DND-41 (cell line): ENCODE measurements around the gene TUBB6.

Experiments
- ATAC-seq: fragments of 200-7000 bp; cut with Tn5 transposase; 3 replicates; pipeline ENCODE4 v1.9.1; 2021; ENCODE audit warnings: low read depth; ENCODE audit not compliant: insufficient read depth
- DNase-seq: peaks from one replicate; pipeline ENCODE4 v3.0.0-alpha.2; 2020
- H2AFZ ChIP-seq: 2 replicates; pipeline ENCODE4 v1.6.0; 2012; ENCODE audit warnings: low read depth, low read length
- H3K27ac ChIP-seq: 2 replicates; pipeline ENCODE4 v1.5.1; 2012; ENCODE audit warnings: low read length, inconsistent platforms
- H3K27me3 ChIP-seq: fragments of 200-600 bp; sonication (generic); 2 replicates; pipeline ENCODE4 v1.6.0; 2012; ENCODE audit warnings: low read length, mild to moderate bottlenecking, inconsistent platforms; ENCODE audit not compliant: insufficient read depth, poor library complexity
- H3K36me3 ChIP-seq: 2 replicates; pipeline ENCODE4 v1.5.1; 2012; ENCODE audit warnings: low read length, inconsistent platforms; ENCODE audit not compliant: insufficient read depth
- H3K4me1 ChIP-seq: 2 replicates; pipeline ENCODE4 v1.5.1; 2012; ENCODE audit warnings: mild to moderate bottlenecking, low read length; ENCODE audit not compliant: insufficient read depth
- H3K4me2 ChIP-seq: 2 replicates; pipeline ENCODE4 v1.6.0; 2012; ENCODE audit warnings: mild to moderate bottlenecking, moderate library complexity, low read length, inconsistent platforms; ENCODE audit not compliant: insufficient read depth
- H3K4me3 ChIP-seq, 2 experiments: fragments of 200-600 bp in 1 of 2; shearing (Covaris generic) in 1 of 2; 2 replicates each; pipeline ENCODE4 v1.5.1; 2012 to 2016; ENCODE audit warnings: inconsistent platforms in 2 of 2, low read length in 2 of 2, mild to moderate bottlenecking in 2 of 2, low read depth in 1 of 2, moderate library complexity in 1 of 2
- H3K79me2 ChIP-seq: 2 replicates; pipeline ENCODE4 v1.6.0; 2012; ENCODE audit warnings: low read length, inconsistent platforms; ENCODE audit not compliant: insufficient read depth
- H3K9ac ChIP-seq: 2 replicates; pipeline ENCODE4 v1.6.0; 2012; ENCODE audit warnings: low read depth, mild to moderate bottlenecking, inconsistent platforms, low read length, moderate library complexity
- H3K9me3 ChIP-seq: 2 replicates; pipeline ENCODE4 v1.5.1; 2012; ENCODE audit warnings: low read length, moderate library complexity, mild to moderate bottlenecking, inconsistent platforms; ENCODE audit not compliant: insufficient read depth, severe bottlenecking
- H4K20me1 ChIP-seq: 2 replicates; pipeline ENCODE4 v1.6.0; 2012; ENCODE audit warnings: low read length; ENCODE audit not compliant: insufficient read depth
- EZH2 ChIP-seq: IDR thresholded peaks from 3 replicates; pipeline ENCODE4 v1.6.1; 2012; ENCODE audit warnings: borderline replicate concordance, low read depth, mild to moderate bottlenecking, moderate library complexity, low read length, inconsistent platforms; ENCODE audit not compliant: severe bottlenecking
- TF ChIP-seq, protein P1 (sequence below): IDR thresholded peaks from 2 replicates; pipeline ENCODE4 v1.5.1; 2012; ENCODE audit warnings: borderline replicate concordance, low read length, moderate library complexity, mild to moderate bottlenecking; ENCODE audit not compliant: poor library complexity, severe bottlenecking; ENCODE audit errors: extremely low read depth

TUBB6 gene

DNA sequence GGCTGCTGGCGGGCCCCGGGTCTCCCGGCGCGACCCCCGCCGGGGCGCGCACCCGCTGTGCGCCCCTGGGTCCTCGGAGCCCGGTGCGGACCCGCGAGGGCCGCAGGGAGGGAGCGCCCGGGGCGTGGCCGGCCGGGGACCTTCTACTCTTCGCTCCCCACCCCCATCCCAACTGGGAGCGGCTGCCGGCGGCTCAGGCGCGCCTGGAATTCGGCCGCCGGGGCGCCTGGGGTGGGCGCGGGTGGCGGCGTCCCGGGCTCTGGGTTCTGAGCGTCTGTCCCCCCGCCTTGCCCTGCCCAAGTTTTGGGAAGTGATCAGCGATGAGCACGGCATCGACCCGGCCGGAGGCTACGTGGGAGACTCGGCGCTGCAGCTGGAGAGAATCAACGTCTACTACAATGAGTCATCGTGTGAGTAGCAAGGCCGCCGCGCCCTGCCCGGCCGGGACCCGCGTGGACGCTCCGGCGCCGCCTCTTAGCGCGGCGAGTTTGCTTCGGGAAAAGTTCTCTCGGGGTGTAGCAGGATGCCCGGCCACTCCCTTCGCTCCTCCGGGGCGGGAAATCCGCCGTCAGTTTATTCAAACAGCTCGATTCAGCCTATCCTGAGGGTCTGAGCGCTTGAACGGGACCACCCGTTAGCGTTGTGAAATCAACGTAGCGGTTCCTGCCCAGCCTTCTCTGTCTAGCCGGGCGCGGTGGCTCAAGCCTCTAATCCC is 502 bp downstream of the TUBB6 start:
- no peaks in the 10 kb centered on the region for H3K4me1 ChIP-seq
- ATAC-seq (no peak), DNase-seq (no peak)
- H2AFZ ChIP-seq: no peak overlapping the region
- H3K27ac ChIP-seq: no peak overlapping the region
- H3K9me3 ChIP-seq: peaks cover 9% of the 10 kb centered on the region
- no peaks in the 10 kb centered on the region for H3K79me2 ChIP-seq
- H3K36me3 ChIP-seq: no peaks in the 10 kb centered on the region
- no peak for TF ChIP-seq EZH2
- TF ChIP-seq, protein P1, sequence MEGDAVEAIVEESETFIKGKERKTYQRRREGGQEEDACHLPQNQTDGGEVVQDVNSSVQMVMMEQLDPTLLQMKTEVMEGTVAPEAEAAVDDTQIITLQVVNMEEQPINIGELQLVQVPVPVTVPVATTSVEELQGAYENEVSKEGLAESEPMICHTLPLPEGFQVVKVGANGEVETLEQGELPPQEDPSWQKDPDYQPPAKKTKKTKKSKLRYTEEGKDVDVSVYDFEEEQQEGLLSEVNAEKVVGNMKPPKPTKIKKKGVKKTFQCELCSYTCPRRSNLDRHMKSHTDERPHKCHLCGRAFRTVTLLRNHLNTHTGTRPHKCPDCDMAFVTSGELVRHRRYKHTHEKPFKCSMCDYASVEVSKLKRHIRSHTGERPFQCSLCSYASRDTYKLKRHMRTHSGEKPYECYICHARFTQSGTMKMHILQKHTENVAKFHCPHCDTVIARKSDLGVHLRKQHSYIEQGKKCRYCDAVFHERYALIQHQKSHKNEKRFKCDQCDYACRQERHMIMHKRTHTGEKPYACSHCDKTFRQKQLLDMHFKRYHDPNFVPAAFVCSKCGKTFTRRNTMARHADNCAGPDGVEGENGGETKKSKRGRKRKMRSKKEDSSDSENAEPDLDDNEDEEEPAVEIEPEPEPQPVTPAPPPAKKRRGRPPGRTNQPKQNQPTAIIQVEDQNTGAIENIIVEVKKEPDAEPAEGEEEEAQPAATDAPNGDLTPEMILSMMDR: no peak
- H4K20me1 ChIP-seq: no peaks in the 10 kb centered on the region
- H3K9ac ChIP-seq: no peak overlapping the region
- H3K4me3 ChIP-seq: no peak overlapping the region
- no peaks in the 10 kb centered on the region for H3K27me3 ChIP-seq
- no peak overlapping the region for H3K4me2 ChIP-seq

DNA sequence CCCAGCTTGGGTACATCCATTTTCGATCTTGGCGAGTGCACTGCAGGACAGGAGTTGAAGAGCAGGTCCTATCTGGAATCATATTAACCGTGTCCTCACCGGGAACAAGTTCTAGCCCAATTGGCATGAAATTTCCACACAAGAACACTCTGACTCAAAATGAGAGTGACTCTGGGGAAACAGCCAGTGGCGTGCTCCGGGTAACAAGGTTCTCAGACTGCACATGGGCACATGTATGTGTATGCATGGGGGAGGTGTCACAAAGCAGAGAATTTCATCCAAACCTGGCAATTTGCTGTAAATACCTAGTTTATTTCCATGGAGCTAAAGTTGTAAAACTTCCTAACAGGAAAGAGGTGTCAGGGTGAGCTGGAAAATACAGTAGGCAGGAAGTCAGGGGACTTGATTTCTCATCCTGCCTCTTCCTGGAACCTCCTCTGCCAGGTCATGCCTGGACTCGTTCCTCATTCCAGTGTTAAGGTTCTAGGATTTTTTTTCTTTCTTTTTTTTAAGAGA is 1.7 kb downstream of the TUBB6 start:
- no peak overlapping the region for H3K4me3 ChIP-seq
- no peak overlapping the region for H2AFZ ChIP-seq
- no peaks in the 10 kb centered on the region for H3K36me3 ChIP-seq
- H3K4me2 ChIP-seq: no peak overlapping the region
- DNase-seq (no peak), ATAC-seq (no peak)
- H3K9ac ChIP-seq: no peak overlapping the region
- no peaks in the 10 kb centered on the region for H3K79me2 ChIP-seq
- H3K27ac ChIP-seq: no peak overlapping the region
- H4K20me1 ChIP-seq: no peaks in the 10 kb centered on the region
- peaks cover 9% of the 10 kb centered on the region for H3K9me3 ChIP-seq
- H3K4me1 ChIP-seq: no peaks in the 10 kb centered on the region
- no peak for TF ChIP-seq EZH2
- TF ChIP-seq, protein P1: no peak
- H3K27me3 ChIP-seq: peaks cover 3% of the 10 kb centered on the region

DNA sequence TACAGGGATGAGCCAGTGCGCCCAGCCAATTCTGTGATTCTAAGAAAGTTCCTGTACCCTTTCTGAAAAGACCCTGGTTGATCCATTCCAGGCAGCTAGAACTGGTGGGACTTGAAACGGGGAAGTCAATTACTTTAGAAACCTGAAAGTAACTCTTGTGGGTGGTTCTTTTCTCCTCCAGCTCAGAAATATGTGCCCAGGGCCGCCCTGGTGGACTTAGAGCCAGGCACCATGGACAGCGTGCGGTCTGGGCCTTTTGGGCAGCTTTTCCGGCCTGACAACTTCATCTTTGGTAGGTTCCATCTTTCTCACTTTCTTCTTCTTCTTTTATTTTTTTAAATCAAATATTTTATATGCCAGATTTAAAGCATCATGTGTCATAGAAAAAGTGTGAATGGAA is 2.7 kb downstream of the TUBB6 start:
- Histone ChIP-seq H2AFZ (no peak overlapping the region), H3K4me3 (no peak overlapping the region), H3K4me1 (no peaks in the 10 kb centered on the region), H3K36me3 (no peaks in the 10 kb centered on the region), H3K9ac (no peak overlapping the region), H4K20me1 (no peaks in the 10 kb centered on the region), H3K9me3 (peaks cover 9% of the 10 kb centered on the region), H3K27ac (no peak overlapping the region), H3K4me2 (no peak overlapping the region), H3K79me2 (no peaks in the 10 kb centered on the region), H3K27me3 (peaks cover 3% of the 10 kb centered on the region)
- DNase-seq (no peak), ATAC-seq (no peak)
- TF ChIP-seq, protein P1: no peak
- no peak for TF ChIP-seq EZH2
